ENCODE results near the gene SLC2A6.

GRCh38 chr9:133474853-133475252 is 4.0 kb downstream of the SLC2A6 start:
- no peak for TF ChIP-seq EP300 (IDR thresholded peaks at IDR 0.05)
- TF ChIP-seq CTCF (IDR thresholded peaks at IDR 0.05): no peak
- no peak for TF ChIP-seq POLR2A (IDR thresholded peaks at IDR 0.05)
- TF ChIP-seq POLR2AphosphoS5 (IDR thresholded peaks at IDR 0.05): no peak
